HG02610 (cell line): ENCODE results near the gene SNX3.
"Not testable (repeated sequence)": the region's sequence is repeated elsewhere in the genome, so short reads cannot be mapped to it uniquely, and the experiment has no call there.

Experiments used
- ATAC-seq: cut with Tn5 transposase; IDR thresholded peaks from one replicate; pipeline ENCODE4 v1.9.1; 2021; ENCODE audit warnings: mild to moderate bottlenecking, moderate library complexity; ENCODE audit not compliant: unreplicated experiment

SNX3 gene

DNA sequence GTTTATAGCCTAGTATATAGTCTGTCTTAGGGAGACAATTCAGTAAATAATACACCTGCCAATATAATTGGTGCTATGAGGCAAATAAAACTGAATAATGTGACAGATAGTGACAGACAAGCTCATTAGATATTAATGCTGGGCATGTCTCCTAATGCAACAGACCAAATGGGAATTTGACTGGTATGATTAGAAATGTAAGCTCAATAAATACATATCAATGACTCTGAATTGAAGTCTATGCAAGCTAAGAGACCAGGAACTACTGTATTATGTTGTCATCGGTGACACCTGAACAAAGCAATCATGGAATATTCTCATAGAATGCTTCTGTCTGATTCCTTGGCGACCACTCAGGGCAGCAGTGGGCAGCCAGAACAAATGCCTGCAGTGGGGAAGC is 2.5 kb upstream of the SNX3 start:
- no peak for ATAC-seq

- ATAC-seq: peak; percentile 3
These were observed 573 bp downstream of the SNX3 start for GRCh38 chr6:108260126-108260808.

- no peak for ATAC-seq
These were observed 6.1 kb downstream of the SNX3 start for GRCh38 chr6:108254433-108255410.

GRCh38 chr6:108253241-108253640 is 7.6 kb downstream of the SNX3 start:
- ATAC-seq: no peak

- ATAC-seq: no peak
These were observed 8.8 kb downstream of the SNX3 start for GRCh38 chr6:108252055-108252454.

DNA sequence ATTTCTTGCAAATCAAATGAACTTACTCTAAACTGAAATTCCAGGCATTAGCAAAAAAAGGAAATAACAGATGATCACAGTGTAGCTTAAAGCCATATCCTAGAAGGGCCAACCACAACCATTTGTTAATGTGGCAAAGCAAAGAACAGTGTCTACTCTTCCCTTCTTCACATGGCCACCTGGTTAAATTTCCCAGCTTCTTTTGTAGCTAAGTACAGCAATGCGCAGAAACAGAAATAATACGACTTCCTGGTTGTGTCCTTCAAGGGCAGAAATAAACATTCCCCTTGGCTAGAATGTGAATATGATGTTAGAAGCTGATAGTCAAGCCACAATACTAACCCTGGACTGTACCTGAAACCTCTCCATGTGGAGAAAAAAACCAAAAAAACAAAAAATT is 9.6 kb downstream of the SNX3 start:
- ATAC-seq: no peak

DNA sequence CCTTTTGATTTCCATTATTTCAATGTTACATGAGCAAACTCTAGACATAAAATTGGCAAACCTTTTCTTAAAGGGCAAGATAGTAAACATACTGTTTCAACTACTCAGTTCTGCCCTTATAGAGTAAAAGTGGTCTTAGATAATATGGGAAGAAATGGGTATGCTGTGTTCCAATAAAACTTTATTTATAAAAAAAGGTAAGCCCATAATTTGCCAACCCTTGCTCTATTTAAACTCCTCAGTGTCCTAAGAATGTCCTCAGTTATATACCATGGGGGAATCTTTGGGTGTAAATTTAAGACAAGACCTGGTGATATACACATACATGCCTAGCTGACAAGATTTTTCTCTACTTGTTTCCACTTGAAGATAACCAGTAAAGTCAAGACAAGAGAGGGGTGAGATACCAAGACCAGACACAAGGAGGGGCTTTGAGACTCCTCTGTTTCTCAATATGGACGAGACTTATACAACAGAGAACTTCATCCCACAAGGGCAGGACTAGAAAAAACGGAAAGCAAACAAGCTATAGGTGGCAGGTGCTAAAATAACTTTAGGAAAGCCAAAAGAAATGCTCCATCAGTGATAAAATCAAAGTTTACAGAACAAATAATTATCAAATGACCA is 10.5 kb downstream of the SNX3 start:
- ATAC-seq: no peak

GRCh38 chr6:108247965-108248536 is 12.8 kb downstream of the SNX3 start:
- no peak for ATAC-seq

- ATAC-seq: not testable (repeated sequence)
These were observed 15.7 kb downstream of the SNX3 start for GRCh38 chr6:108245095-108245494.

- ATAC-seq: no peak
These were observed 17.0 kb downstream of the SNX3 start for GRCh38 chr6:108243836-108244235.

DNA sequence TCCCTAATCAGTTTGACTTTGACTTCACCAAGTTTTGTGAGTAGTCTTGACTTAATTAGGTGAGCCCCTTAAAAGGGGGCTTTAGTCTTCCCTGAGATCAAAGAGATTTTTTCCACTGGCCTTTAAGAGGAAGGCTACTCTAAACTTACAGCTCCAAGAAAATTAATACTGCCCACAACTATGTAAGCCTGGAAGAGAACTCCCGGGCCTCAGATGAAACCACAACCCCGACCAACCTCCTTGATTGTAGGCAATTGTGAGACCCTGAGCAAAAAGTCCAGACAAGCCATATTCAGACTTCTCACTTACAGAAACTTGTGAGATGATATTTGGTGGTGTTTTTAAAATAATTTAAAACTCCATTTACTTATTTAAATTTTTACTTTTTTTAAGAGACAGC is 18.1 kb downstream of the SNX3 start:
- ATAC-seq: no peak

DNA sequence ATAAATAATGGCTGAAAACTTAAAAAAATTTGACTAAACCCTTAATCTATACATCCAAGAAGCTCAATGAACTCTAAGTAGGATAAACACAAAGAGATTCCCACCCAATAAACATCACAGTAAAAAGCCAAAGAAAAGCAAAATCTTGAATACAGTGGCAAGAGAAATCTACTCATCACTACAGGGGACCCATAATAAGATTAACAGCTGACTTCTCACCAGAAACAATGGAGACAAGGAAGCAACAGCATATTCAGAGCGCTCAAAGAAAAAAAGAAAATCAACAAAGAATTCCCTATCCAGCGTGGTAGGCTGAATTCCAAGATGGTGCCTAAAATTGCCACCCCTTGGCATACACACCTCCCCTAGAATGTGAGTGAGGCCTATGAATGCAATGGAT is 18.6 kb downstream of the SNX3 start:
- ATAC-seq: no peak

GRCh38 chr6:108238322-108238721 is 22.5 kb downstream of the SNX3 start:
- no peak for ATAC-seq

- ATAC-seq: no peak
These were observed 24.0 kb downstream of the SNX3 start for GRCh38 chr6:108236791-108237190.

DNA sequence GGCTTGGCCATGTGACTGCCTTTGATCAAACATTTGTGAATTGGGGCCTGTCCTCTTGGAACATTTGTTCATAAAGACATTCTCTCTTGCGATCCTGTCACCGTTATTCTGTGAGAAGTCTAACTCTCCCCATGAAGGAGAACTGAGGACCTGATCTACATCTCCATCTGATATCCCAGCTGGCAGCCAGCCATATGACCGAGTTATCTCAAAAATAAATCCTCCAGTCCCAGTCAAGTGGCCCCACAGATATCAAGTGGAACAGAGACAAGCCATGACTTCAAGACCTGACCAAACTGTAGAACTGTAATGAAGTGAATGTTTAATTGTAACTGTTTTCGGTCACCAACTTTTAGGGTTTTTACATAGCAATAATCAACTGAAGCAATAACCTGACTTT is 25.7 kb downstream of the SNX3 start:
- no peak for ATAC-seq

GRCh38 chr6:108228416-108228815 is 32.4 kb downstream of the SNX3 start:
- no peak for ATAC-seq

- no peak for ATAC-seq
These were observed 33.5 kb downstream of the SNX3 start for GRCh38 chr6:108227290-108227689.

GRCh38 chr6:108222504-108222903 is 38.3 kb downstream of the SNX3 start:
- ATAC-seq: no peak

GRCh38 chr6:108222064-108222463 is 38.8 kb downstream of the SNX3 start:
- ATAC-seq: no peak

GRCh38 chr6:108211671-108212070 is 49.2 kb downstream of the SNX3 start:
- no peak for ATAC-seq

GRCh38 chr6:108210556-108210955 is 50.3 kb downstream of the SNX3 start:
- ATAC-seq: no peak
